ENCODE measurements around the gene SERF2. TPM values are rescaled to one million over a fixed set of nuclear protein-coding genes. Genes with fewer than 3 reads are reported as not detected.
"Not testable (repeated sequence)": the region's sequence is repeated elsewhere in the genome, so short reads cannot be mapped to it uniquely, and the experiment has no call there.

SERF2 gene
- polyA plus RNA-seq, 3 donors, result 1,511 to 3,135 (median 2,483) TPM

GRCh38 chr15:43824302-43825246 lies 32.5 kb downstream of the SERF2 start, which contains the start of gene MFAP1:
TSS of gene MFAP1 (minus strand) at chr15:43824690. CDS start at chr15:43824569, 121 bp downstream.
- H3K79me2 ChIP-seq (ENCODE audit: insufficient read depth, low read length), result peaks cover 94% of the 10 kb centered on the region
- H3K27me3 ChIP-seq (ENCODE audit: control insufficient read depth in 2 of 2, insufficient read depth in 2 of 2, low read length in 2 of 2), result no peaks in the 10 kb centered on the region
- peaks cover 20 to 38% of the 10 kb centered on the region in 2 donors for H3K4me1 ChIP-seq (ENCODE audit: control insufficient read depth in 1 of 2, insufficient read depth in 2 of 2, low read length in 2 of 2)
- H3K36me3 Mint-ChIP-seq, result peaks cover 0 to 9% of the 10 kb centered on the region in 2 donors
- no peaks in the 10 kb centered on the region for H3K36me3 ChIP-seq (replicated peaks in 1 of 2; ENCODE audit: control insufficient read depth in 1 of 2, insufficient read depth in 2 of 2, low read length in 2 of 2)
- peaks cover 0 to 4% (median 0%) of the 10 kb centered on the region in 3 donors for H3K27me3 Mint-ChIP-seq (ENCODE audit: low read depth in 3 of 3)
- H3K4me2 ChIP-seq (replicated peaks; ENCODE audit: extremely low read depth, low read length, poor library complexity, severe bottlenecking), result peak within 1 kb of the TSS; percentile 76
- H3K9me3 Mint-ChIP-seq, result peaks cover 0 to 1% (median 0%) of the 10 kb centered on the region in 7 donors
- H3K4me3 ChIP-seq (replicated peaks in 1 of 3; ENCODE audit: low read depth in 2 of 3, low read length in 3 of 3), result peak within 1 kb of the TSS; percentile 79 to 95 (median 91)
- no peaks in the 10 kb centered on the region for H4K20me1 ChIP-seq (ENCODE audit: insufficient read depth, low read length)
- WGBS (ENCODE audit: insufficient coverage), result 2% methylated on average over 32 of the region's 46 CpGs
- no peak for TF ChIP-seq CTCF (IDR thresholded peaks at IDR 0.05)
- intact Hi-C loops (cut with micrococcal nuclease), result loop anchor here (5.0 kb wide), 1 partner anchor 32 kb away; the partner anchor contains the start of gene SERF2 (in 2 of the 2)
- H3K27ac ChIP-seq (ENCODE audit: low read depth in 1 of 2, low read length in 2 of 2), result peak within 1 kb of the TSS; percentile 86 to 96
- H3K4me1 Mint-ChIP-seq, result peaks cover 35% of the 10 kb centered on the region
- peak within 1 kb of the TSS; percentile 84 for H2AFZ ChIP-seq (ENCODE audit: insufficient read depth, low read depth, low read length, poor library complexity, severe bottlenecking)
- no peaks in the 10 kb centered on the region for H3K9me3 ChIP-seq (replicated peaks in 1 of 2; ENCODE audit: control insufficient read depth in 1 of 2, insufficient read depth in 1 of 2, low read length in 2 of 2)
- peak; percentile 94 to 97 (median 97) for DNase-seq
- H3K4me3 Mint-ChIP-seq, result peak within 1 kb of the TSS; percentile 98 to 99
- H3K27ac Mint-ChIP-seq, result peak within 1 kb of the TSS; percentile 98 to 100 (median 99)
- H3K9ac ChIP-seq (ENCODE audit: insufficient read depth, low read length, poor library complexity, severe bottlenecking), result peak within 1 kb of the TSS; percentile 87

GRCh38 chr15:43825305-43825704 lies 33.2 kb downstream of the SERF2 start:
- H3K4me2 ChIP-seq (replicated peaks; ENCODE audit: extremely low read depth, low read length, poor library complexity, severe bottlenecking); H3K27me3 Mint-ChIP-seq (ENCODE audit: low read depth in 3 of 3); DNase-seq; H3K9ac ChIP-seq (ENCODE audit: insufficient read depth, low read length, poor library complexity, severe bottlenecking); H2AFZ ChIP-seq (ENCODE audit: insufficient read depth, low read depth, low read length, poor library complexity, severe bottlenecking); H3K9me3 ChIP-seq (replicated peaks in 1 of 2; ENCODE audit: control insufficient read depth in 1 of 2, insufficient read depth in 1 of 2, low read length in 2 of 2); H3K27ac ChIP-seq (ENCODE audit: low read depth in 1 of 2, low read length in 2 of 2); H3K36me3 ChIP-seq (replicated peaks in 1 of 2; ENCODE audit: control insufficient read depth in 1 of 2, insufficient read depth in 2 of 2, low read length in 2 of 2); H4K20me1 ChIP-seq (ENCODE audit: insufficient read depth, low read length); H3K36me3 Mint-ChIP-seq; H3K4me3 ChIP-seq (replicated peaks in 1 of 3; ENCODE audit: low read depth in 2 of 3, low read length in 3 of 3); H3K4me3 Mint-ChIP-seq; H3K27ac Mint-ChIP-seq; H3K27me3 ChIP-seq (ENCODE audit: control insufficient read depth in 2 of 2, insufficient read depth in 2 of 2, low read length in 2 of 2); H3K9me3 Mint-ChIP-seq: not testable (repeated sequence)
- 100% methylated on average over 5 of the region's 11 CpGs for WGBS (ENCODE audit: insufficient coverage)
- peaks cover 35% of the 10 kb centered on the region for H3K4me1 Mint-ChIP-seq
- intact Hi-C loops (cut with micrococcal nuclease), result loop anchor here (5.0 kb wide), 1 partner anchor 33 kb away; the partner anchor contains the start of gene SERF2 (in 2 of the 2)
- H3K79me2 ChIP-seq (ENCODE audit: insufficient read depth, low read length), result peaks cover 94% of the 10 kb centered on the region
- peaks cover 20 to 38% of the 10 kb centered on the region in 2 donors for H3K4me1 ChIP-seq (ENCODE audit: control insufficient read depth in 1 of 2, insufficient read depth in 2 of 2, low read length in 2 of 2)
